ENCODE measurements around the gene KIRREL1.

- TF ChIP-seq CTCF (conservative IDR thresholded peaks at IDR 0.05 in 1 of 2, IDR thresholded peaks at IDR 0.05 in 1 of 2; ENCODE audit: extremely low read depth in 1 of 2, insufficient read depth in 1 of 2, low read depth in 1 of 2, low read length in 2 of 2) (no peak), EZH2 (IDR thresholded peaks at IDR 0.05; ENCODE audit: borderline replicate concordance, low read length) (no peak)
These were observed 125.4 kb downstream of the KIRREL1 start for GRCh38 chr1:158118713-158119402.

All from mammary epithelial cell (primary cell).